GM12865 (cell line): Measurements from ENCODE around the gene LAMC1.

Experiments used
- DNase-seq: peaks from one replicate; pipeline ENCODE4 v3.0.0; 2010; ENCODE audit warnings: low read depth
- H3K4me3 ChIP-seq: 2 replicates; pipeline ENCODE4 v1.5.1; 2011; ENCODE audit warnings: mild to moderate bottlenecking, low read depth, low read length, control low read depth
- CTCF ChIP-seq: IDR thresholded peaks from 2 replicates; pipeline ENCODE4 v1.5.1; 2011; ENCODE audit warnings: low read length, control low read depth, low read depth, inconsistent platforms; ENCODE audit not compliant: insufficient read depth; ENCODE audit errors: missing control alignments

The LAMC1 gene

GRCh38 chr1:182985876-182986275 lies 37.3 kb upstream of the LAMC1 start:
- no peak for DNase-seq
- H3K4me3 ChIP-seq, result no peak overlapping the region
- TF ChIP-seq CTCF, result no peak

- no peak for DNase-seq
- no peak for TF ChIP-seq CTCF
- H3K4me3 ChIP-seq, result no peak overlapping the region
Measured at GRCh38 chr1:182990413-182991144, 32.6 kb upstream of the LAMC1 start.

GRCh38 chr1:182993746-182994145 lies 29.5 kb upstream of the LAMC1 start:
- no peak for TF ChIP-seq CTCF
- H3K4me3 ChIP-seq, result no peak overlapping the region
- no peak for DNase-seq

GRCh38 chr1:182995894-182996293 lies 27.3 kb upstream of the LAMC1 start:
- no peak for TF ChIP-seq CTCF
- DNase-seq, result no peak
- H3K4me3 ChIP-seq, result no peak overlapping the region

GRCh38 chr1:182996816-182997215 lies 26.4 kb upstream of the LAMC1 start:
- no peak overlapping the region for H3K4me3 ChIP-seq
- no peak for TF ChIP-seq CTCF
- no peak for DNase-seq

- TF ChIP-seq CTCF, result no peak
- no peak for DNase-seq
- no peak overlapping the region for H3K4me3 ChIP-seq
Measured at GRCh38 chr1:182998482-182998881, 24.7 kb upstream of the LAMC1 start.
